Activated CD4-positive, alpha-beta T cell treated with anti-CD3 and anti-CD28 coated beads for 24 hours (primary cell): ENCODE measurements around the gene CLCF1.
"Not testable (repeated sequence)": the region's sequence is repeated elsewhere in the genome, so short reads cannot be mapped to it uniquely, and the experiment has no call there.

Experiments
- DNase-seq, 2 donors: peaks; one replicate each; pipeline ENCODE4 v3.0.0-alpha.2; 2020; ENCODE audit warnings: low read depth in 2 of 2

Gene CLCF1

GRCh38 chr11:67332081-67332691 is 41.2 kb downstream of the CLCF1 start:
- DNase-seq: no peak

DNA sequence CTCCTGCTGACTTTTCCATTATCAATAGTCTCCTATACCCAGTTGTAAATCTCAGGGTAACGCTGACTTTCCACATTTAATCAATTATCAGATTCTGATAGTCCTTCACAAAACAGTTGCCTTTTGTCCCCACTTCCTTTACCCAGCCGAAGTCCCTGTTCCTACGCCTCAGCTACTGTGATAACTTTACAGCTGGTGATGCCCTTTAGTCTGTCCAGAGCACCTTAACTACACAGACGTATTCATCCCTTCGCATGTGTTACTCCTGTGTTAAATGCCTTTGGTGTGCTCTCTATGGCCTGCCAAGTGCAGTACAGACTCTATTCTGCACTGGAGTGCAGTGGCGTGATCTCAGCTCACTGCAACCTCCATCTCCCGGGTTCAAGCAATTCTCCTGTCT is 49.9 kb downstream of the CLCF1 start:
- no peak for DNase-seq

GRCh38 chr11:67322049-67322448 is 51.3 kb downstream of the CLCF1 start:
- no peak for DNase-seq

GRCh38 chr11:67321313-67321871 is 52.0 kb downstream of the CLCF1 start:
- no peak for DNase-seq

- DNase-seq: no peak
Measured at GRCh38 chr11:67320691-67321090, 52.7 kb downstream of the CLCF1 start.

GRCh38 chr11:67320011-67320410 is 53.4 kb downstream of the CLCF1 start:
- no peak for DNase-seq

- not testable (repeated sequence) for DNase-seq
Measured at GRCh38 chr11:67318876-67319275, 54.5 kb downstream of the CLCF1 start.

- no peak for DNase-seq
Measured at GRCh38 chr11:67317888-67318555, 55.4 kb downstream of the CLCF1 start.

GRCh38 chr11:67317205-67317887 is 56.1 kb downstream of the CLCF1 start:
- peak; percentile 99 for DNase-seq

DNA sequence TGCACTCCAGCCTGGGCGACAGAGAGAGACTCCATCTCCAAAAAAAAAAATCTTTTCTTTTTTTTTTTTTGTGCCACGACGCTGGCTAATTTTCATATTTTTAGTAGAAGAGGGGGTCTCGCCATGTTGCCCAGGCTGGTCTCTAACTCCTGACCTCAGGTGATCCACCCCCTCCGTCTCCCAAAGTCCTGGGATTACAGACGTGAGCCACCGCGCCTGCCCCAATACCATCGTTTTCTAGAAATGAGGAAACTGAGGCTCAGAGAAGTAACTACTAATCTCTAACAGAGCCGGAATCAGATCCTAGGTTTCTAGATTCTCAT is 56.6 kb downstream of the CLCF1 start:
- no peak for DNase-seq

- DNase-seq: no peak
Measured at GRCh38 chr11:67315325-67315909, 58.0 kb downstream of the CLCF1 start.

DNA sequence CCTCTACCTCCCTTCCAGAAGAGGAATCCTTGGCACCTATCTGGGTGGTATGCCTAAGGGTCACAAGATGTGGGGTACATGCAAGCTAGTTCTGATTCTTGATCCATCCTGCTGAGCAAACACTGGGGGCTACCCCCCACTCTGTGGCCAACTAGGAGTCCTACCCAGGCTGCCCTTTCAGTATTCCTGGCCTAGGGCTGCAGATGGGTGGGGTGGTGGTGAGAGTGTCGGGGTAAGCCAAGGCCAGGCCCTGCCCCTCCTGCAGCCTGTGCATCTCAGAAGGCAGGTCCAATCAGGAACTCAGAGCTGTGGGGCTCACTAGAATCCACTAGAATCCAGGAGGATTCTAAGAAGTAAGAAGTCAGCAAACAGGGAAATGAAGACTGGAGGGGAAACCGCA is 59.2 kb downstream of the CLCF1 start:
- DNase-seq: no peak
